Thyroid gland (tissue), 4 donors: ENCODE results near the gene STK33. TPM values are rescaled to one million over a fixed set of nuclear protein-coding genes. Genes with fewer than 3 reads are reported as not detected.

ENCODE experiments used
- DNase-seq, 2 donors: peaks; one replicate each; pipeline ENCODE4 v3.0.0-alpha.2; 2019
- H3K27ac ChIP-seq, 3 donors: fragments of 200-600 bp; sonication (generic); 1 replicate in 2 of 3; 2 replicates in 1 of 3; pipeline ENCODE4 v1.5.1; 2016 to 2019; ENCODE audit warnings: mild to moderate bottlenecking in 1 of 3, moderate library complexity in 1 of 3
- H3K27me3 ChIP-seq: fragments of 200-600 bp; sonication (generic); one replicate; pipeline ENCODE4 v1.5.1; 2019
- H3K36me3 ChIP-seq, 2 donors: fragments of 200-600 bp; sonication (generic); one replicate each; pipeline ENCODE4 v1.5.1; 2016 to 2019
- H3K4me1 ChIP-seq, 2 donors: fragments of 200-600 bp; sonication (generic); one replicate each; pipeline ENCODE4 v1.5.1; 2017 to 2019
- H3K4me3 ChIP-seq, 3 donors: fragments of 200-600 bp; sonication (generic); replicated peaks in 1 of 3; 1 replicate in 2 of 3; 2 replicates in 1 of 3; pipeline ENCODE4 v1.5.1; 2016; ENCODE audit warnings: mild to moderate bottlenecking in 1 of 3
- H3K9me3 ChIP-seq: fragments of 200-600 bp; sonication (generic); one replicate; pipeline ENCODE4 v1.5.1; 2017
- CTCF ChIP-seq, 6 experiments: fragments of 200-600 bp in 3 of 6; fragments of 450-650 bp in 3 of 6; sonication (generic) in 3 of 6; IDR thresholded peaks; one replicate each; pipeline ENCODE4 v1.5.1; 2016 to 2019; ENCODE audit warnings: antibody characterized with exemption in 6 of 6, mild to moderate bottlenecking in 2 of 6, inconsistent platforms in 1 of 6, moderate library complexity in 1 of 6
- POLR2A ChIP-seq, 2 donors: fragments of 450-650 bp; IDR thresholded peaks; one replicate each; pipeline ENCODE4 v1.6.1; 2017; ENCODE audit warnings: antibody characterized with exemption in 2 of 2, mild to moderate bottlenecking in 2 of 2, moderate library complexity in 1 of 2
- WGBS, 2 donors: methylation state at CpG; one replicate each; pipeline ENCODE4 v1.1.5; 2017; 5-methylcytosine and 5-hydroxymethylcytosine counted together
- intact Hi-C: fragments of 100-400 bp; cut with DNase I; formaldehyde crosslinking; loops from one replicate; pipeline ENCODE4 v1.15.1; 2023
- total RNA-seq, 4 donors: library from RNA; depleted of rRNA; stranded (reverse); fragments of >200 nt; gene quantifications; one replicate each; pipeline ENCODE4 v1.2.3, GENCODE V29; 2016

The STK33 gene
- total RNA-seq, 4 donors from 2014 or later, result 29.3 to 49.8 (median 39.9) TPM

- Histone ChIP-seq H3K36me3 (no peaks in the 10 kb centered on the region), H3K27ac (no peak overlapping the region), H3K4me1 (no peaks in the 10 kb centered on the region), H3K9me3 (no peaks in the 10 kb centered on the region), H3K4me3 (no peak overlapping the region), H3K27me3 (no peaks in the 10 kb centered on the region)
- no peak for TF ChIP-seq CTCF (IDR thresholded peaks at IDR 0.05)
- no peak for TF ChIP-seq POLR2A (IDR thresholded peaks at IDR 0.05)
- intact Hi-C loops, result no loop called here
- no peak for DNase-seq
- 90% methylated on average over 3 of the region's 3 CpGs for WGBS, 2 donors
Measured at GRCh38 chr11:8440649-8441048, 153.4 kb downstream of the STK33 start.

DNA sequence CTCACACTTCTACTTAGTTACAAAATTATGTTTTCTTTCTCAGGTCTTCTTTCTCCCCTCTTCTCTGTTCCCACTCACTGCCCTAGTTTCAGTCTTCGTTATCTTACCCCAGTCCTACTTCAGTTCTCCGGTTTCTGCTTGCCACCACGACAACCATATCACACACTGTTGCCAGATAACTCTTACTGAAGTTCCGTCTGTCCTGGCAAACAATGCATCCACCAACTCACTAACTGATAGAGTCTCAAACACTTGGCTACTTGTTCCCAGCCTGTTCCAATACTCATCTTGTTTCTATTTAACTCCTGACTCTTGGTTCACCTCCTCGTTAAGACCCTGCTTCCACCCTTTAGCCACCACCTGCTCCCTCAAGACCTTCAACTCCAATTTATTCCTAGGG lies 164.5 kb downstream of the STK33 start:
- no peaks in the 10 kb centered on the region for H3K36me3 ChIP-seq
- intact Hi-C loops, result no loop called here
- no peak overlapping the region for H3K27ac ChIP-seq
- no peak for TF ChIP-seq POLR2A (IDR thresholded peaks at IDR 0.05)
- no peak for TF ChIP-seq CTCF (IDR thresholded peaks at IDR 0.05)
- WGBS, 2 donors, result 79% methylated on average over 5 of the region's 5 CpGs
- H3K27me3 ChIP-seq, result no peaks in the 10 kb centered on the region
- no peaks in the 10 kb centered on the region for H3K9me3 ChIP-seq
- DNase-seq, result no peak
- no peak overlapping the region for H3K4me3 ChIP-seq
- H3K4me1 ChIP-seq, result no peaks in the 10 kb centered on the region

- WGBS, 2 donors, result 92 to 98% methylated on average over 7 to 8 of the region's 8 CpGs
- no peaks in the 10 kb centered on the region for H3K27me3 ChIP-seq
- no peaks in the 10 kb centered on the region for H3K36me3 ChIP-seq
- no peak for DNase-seq
- no peaks in the 10 kb centered on the region for H3K9me3 ChIP-seq
- intact Hi-C loops, result no loop called here
- no peak for TF ChIP-seq POLR2A (IDR thresholded peaks at IDR 0.05)
- TF ChIP-seq CTCF (IDR thresholded peaks at IDR 0.05), result no peak
- H3K4me3 ChIP-seq, result no peak overlapping the region
- H3K4me1 ChIP-seq, result no peaks in the 10 kb centered on the region
- H3K27ac ChIP-seq, result no peak overlapping the region
Measured at GRCh38 chr11:8426076-8426475, 168.0 kb downstream of the STK33 start.

GRCh38 chr11:8415195-8415594 lies 178.8 kb downstream of the STK33 start:
- Histone ChIP-seq H3K27me3 (no peaks in the 10 kb centered on the region), H3K27ac (no peak overlapping the region), H3K9me3 (no peaks in the 10 kb centered on the region), H3K4me1 (no peaks in the 10 kb centered on the region), H3K4me3 (no peak overlapping the region), H3K36me3 (no peaks in the 10 kb centered on the region)
- no peak for DNase-seq
- intact Hi-C loops, result no loop called here
- no peak for TF ChIP-seq POLR2A (IDR thresholded peaks at IDR 0.05)
- no peak for TF ChIP-seq CTCF (IDR thresholded peaks at IDR 0.05)
- 88 to 92% methylated on average over 1 of the region's 1 CpG for WGBS, 2 donors

- WGBS, 2 donors, result 72% methylated on average over 3 of the region's 3 CpGs
- TF ChIP-seq POLR2A (IDR thresholded peaks at IDR 0.05) (no peak), CTCF (IDR thresholded peaks at IDR 0.05) (no peak)
- Histone ChIP-seq H3K9me3 (no peaks in the 10 kb centered on the region), H3K4me1 (no peaks in the 10 kb centered on the region), H3K36me3 (no peaks in the 10 kb centered on the region), H3K4me3 (no peak overlapping the region), H3K27ac (no peak overlapping the region), H3K27me3 (no peaks in the 10 kb centered on the region)
- no peak for DNase-seq
- intact Hi-C loops, result no loop called here
Measured at GRCh38 chr11:8408151-8408941, 185.7 kb downstream of the STK33 start.
